Inflammatory macrophage treated with lipopolysaccharide for 1 hour (primary cell): ENCODE results near the gene LRBA.
"Not testable (repeated sequence)": the region's sequence is repeated elsewhere in the genome, so short reads cannot be mapped to it uniquely, and the experiment has no call there.

Experiments
- DNase-seq, 2 donors: peaks; one replicate each; pipeline ENCODE4 v3.0.0-alpha.2; 2020 to 2022

LRBA gene

GRCh38 chr4:150971901-150972300, 43.2 kb downstream of the LRBA start:
- no peak for DNase-seq

GRCh38 chr4:150970685-150971151, 44.4 kb downstream of the LRBA start:
- no peak for DNase-seq

- no peak for DNase-seq
Observed at GRCh38 chr4:150964754-150965153, 50.3 kb downstream of the LRBA start.

- not testable (repeated sequence) for DNase-seq
Observed at GRCh38 chr4:150963602-150964345, 51.3 kb downstream of the LRBA start.

- peak in 1 of 2 donors; percentile 11 for DNase-seq
Observed at GRCh38 chr4:150962245-150962644, 52.8 kb downstream of the LRBA start.

- DNase-seq: no peak
Observed at GRCh38 chr4:150961566-150961965, 53.5 kb downstream of the LRBA start.

- DNase-seq: peak; percentile 26 to 66
Observed at GRCh38 chr4:150960818-150961217, 54.3 kb downstream of the LRBA start.

- DNase-seq: peak in 1 of 2 donors; percentile 20
Observed at GRCh38 chr4:150960079-150960478, 55.0 kb downstream of the LRBA start.

- not testable (repeated sequence) for DNase-seq
Observed at GRCh38 chr4:150957981-150958380, 57.1 kb downstream of the LRBA start.

GRCh38 chr4:150957095-150957494, 58.0 kb downstream of the LRBA start:
- not testable (repeated sequence) for DNase-seq

GRCh38 chr4:150953916-150954315, 61.2 kb downstream of the LRBA start:
- not testable (repeated sequence) for DNase-seq

- DNase-seq: no peak
Observed at GRCh38 chr4:150952167-150952845, 62.8 kb downstream of the LRBA start.

- DNase-seq: peak; percentile 18 to 35
Observed at GRCh38 chr4:150950657-150951288, 64.3 kb downstream of the LRBA start.

- no peak for DNase-seq
Observed at GRCh38 chr4:150949943-150950342, 65.1 kb downstream of the LRBA start.

- no peak for DNase-seq
Observed at GRCh38 chr4:150949342-150949741, 65.7 kb downstream of the LRBA start.

- no peak for DNase-seq
Observed at GRCh38 chr4:150948710-150949109, 66.4 kb downstream of the LRBA start.

GRCh38 chr4:150948074-150948473, 67.0 kb downstream of the LRBA start:
- no peak for DNase-seq

- peak in 1 of 2 donors; percentile 23 for DNase-seq
Observed at GRCh38 chr4:150944660-150945059, 70.4 kb downstream of the LRBA start.

- peak; percentile 33 to 54 for DNase-seq
Observed at GRCh38 chr4:150943818-150944217, 71.3 kb downstream of the LRBA start.

GRCh38 chr4:150943126-150943525, 72.0 kb downstream of the LRBA start:
- no peak for DNase-seq

GRCh38 chr4:150942539-150942938, 72.5 kb downstream of the LRBA start:
- no peak for DNase-seq

GRCh38 chr4:150940123-150940522, 75.0 kb downstream of the LRBA start:
- no peak for DNase-seq

GRCh38 chr4:150939530-150939929, 75.6 kb downstream of the LRBA start:
- DNase-seq: no peak
